Measurements from ENCODE around the gene CFAP410.

DNA sequence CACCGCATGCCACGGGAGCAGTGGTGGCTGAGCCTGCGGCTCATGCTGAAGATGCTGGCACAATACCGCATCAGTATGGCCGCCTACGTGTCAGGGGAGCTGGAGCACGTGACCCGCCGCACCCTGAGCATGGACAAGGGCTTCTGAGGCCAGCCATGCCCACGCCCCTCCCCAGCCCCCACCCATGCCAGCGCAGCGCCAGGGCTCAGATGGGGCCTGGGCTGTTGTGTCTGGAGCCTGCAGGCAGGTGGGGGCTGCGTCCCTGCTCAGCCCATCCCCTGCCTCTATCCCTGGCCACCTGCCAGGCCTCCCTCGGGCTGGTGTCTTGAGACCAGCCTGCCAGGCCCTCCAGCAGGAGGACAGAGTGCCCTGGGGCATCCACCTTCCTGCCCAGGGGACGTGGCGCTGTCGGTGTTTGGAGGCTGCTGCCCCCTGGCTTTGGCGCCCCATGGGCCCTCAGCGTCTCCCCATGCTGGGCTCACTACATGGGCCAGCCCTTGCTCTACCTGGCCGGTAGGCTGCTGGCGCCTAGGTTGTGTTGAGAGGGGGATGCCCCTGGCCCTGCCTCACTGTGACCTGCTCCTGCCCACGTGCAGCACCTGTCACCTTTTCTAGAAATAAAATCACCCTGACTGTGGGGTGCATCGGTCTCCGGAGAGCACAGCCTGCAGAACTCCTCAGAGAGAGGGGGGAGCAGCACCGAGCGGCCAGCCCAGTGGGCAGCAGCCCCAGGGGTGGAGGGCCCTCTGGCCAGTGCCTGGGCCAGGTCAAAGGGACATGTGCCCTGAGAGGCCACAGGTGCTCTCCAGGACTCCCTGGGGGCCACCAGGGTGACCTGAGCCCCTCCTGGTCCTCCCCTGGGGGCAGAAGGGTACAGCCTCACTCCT lies 12.2 kb downstream of the CFAP410 start:
- TF ChIP-seq, protein P1, sequence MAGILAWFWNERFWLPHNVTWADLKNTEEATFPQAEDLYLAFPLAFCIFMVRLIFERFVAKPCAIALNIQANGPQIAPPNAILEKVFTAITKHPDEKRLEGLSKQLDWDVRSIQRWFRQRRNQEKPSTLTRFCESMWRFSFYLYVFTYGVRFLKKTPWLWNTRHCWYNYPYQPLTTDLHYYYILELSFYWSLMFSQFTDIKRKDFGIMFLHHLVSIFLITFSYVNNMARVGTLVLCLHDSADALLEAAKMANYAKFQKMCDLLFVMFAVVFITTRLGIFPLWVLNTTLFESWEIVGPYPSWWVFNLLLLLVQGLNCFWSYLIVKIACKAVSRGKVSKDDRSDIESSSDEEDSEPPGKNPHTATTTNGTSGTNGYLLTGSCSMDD (CRISPR knock-in tag; IDR thresholded peaks at IDR 0.05), result no peak
- TF ChIP-seq YY1 (IDR thresholded peaks at IDR 0.05; ENCODE audit: insufficient read depth, insufficient replicate concordance, low read depth, low read length), result no peak
- TF ChIP-seq BHLHE40 (IDR thresholded peaks at IDR 0.05; ENCODE audit: low read length), result no peak
- TF ChIP-seq FOXJ3 (CRISPR knock-in tag; IDR thresholded peaks at IDR 0.05; ENCODE audit: borderline replicate concordance), result no peak
- no peak for TF ChIP-seq FOXP1 (IDR thresholded peaks at IDR 0.05)
- no peak for TF ChIP-seq FOXP1 (CRISPR knock-in tag; IDR thresholded peaks at IDR 0.05)
- TF ChIP-seq BORCS8-MEF2B (CRISPR knock-in tag; IDR thresholded peaks at IDR 0.05), result no peak
- no peak for TF ChIP-seq CBX5 (CRISPR knock-in tag; IDR thresholded peaks at IDR 0.05; ENCODE audit: borderline replicate concordance)
- TF ChIP-seq, protein P2, sequence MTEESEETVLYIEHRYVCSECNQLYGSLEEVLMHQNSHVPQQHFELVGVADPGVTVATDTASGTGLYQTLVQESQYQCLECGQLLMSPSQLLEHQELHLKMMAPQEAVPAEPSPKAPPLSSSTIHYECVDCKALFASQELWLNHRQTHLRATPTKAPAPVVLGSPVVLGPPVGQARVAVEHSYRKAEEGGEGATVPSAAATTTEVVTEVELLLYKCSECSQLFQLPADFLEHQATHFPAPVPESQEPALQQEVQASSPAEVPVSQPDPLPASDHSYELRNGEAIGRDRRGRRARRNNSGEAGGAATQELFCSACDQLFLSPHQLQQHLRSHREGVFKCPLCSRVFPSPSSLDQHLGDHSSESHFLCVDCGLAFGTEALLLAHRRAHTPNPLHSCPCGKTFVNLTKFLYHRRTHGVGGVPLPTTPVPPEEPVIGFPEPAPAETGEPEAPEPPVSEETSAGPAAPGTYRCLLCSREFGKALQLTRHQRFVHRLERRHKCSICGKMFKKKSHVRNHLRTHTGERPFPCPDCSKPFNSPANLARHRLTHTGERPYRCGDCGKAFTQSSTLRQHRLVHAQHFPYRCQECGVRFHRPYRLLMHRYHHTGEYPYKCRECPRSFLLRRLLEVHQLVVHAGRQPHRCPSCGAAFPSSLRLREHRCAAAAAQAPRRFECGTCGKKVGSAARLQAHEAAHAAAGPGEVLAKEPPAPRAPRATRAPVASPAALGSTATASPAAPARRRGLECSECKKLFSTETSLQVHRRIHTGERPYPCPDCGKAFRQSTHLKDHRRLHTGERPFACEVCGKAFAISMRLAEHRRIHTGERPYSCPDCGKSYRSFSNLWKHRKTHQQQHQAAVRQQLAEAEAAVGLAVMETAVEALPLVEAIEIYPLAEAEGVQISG (CRISPR knock-in tag; IDR thresholded peaks at IDR 0.05), result no peak
- no peak for TF ChIP-seq SP2 (CRISPR knock-in tag; IDR thresholded peaks at IDR 0.05)
- no peak for TF ChIP-seq POLR2A (IDR thresholded peaks at IDR 0.05; ENCODE audit: insufficient read depth in 1 of 2, low read depth in 2 of 2, low read length in 2 of 2)
- TF ChIP-seq, protein P3, sequence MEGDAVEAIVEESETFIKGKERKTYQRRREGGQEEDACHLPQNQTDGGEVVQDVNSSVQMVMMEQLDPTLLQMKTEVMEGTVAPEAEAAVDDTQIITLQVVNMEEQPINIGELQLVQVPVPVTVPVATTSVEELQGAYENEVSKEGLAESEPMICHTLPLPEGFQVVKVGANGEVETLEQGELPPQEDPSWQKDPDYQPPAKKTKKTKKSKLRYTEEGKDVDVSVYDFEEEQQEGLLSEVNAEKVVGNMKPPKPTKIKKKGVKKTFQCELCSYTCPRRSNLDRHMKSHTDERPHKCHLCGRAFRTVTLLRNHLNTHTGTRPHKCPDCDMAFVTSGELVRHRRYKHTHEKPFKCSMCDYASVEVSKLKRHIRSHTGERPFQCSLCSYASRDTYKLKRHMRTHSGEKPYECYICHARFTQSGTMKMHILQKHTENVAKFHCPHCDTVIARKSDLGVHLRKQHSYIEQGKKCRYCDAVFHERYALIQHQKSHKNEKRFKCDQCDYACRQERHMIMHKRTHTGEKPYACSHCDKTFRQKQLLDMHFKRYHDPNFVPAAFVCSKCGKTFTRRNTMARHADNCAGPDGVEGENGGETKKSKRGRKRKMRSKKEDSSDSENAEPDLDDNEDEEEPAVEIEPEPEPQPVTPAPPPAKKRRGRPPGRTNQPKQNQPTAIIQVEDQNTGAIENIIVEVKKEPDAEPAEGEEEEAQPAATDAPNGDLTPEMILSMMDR (CRISPR knock-in tag; IDR thresholded peaks at IDR 0.05), result no peak
- TF ChIP-seq SKI (IDR thresholded peaks at IDR 0.05; ENCODE audit: partially characterized antibody), result no peak
